ENCODE data around the gene ZNF670. TPM values are rescaled to one million over a fixed set of nuclear protein-coding genes. Genes with fewer than 3 reads are reported as not detected.
A peak's percentile ranks its signal among the peaks of the same experiment; 100 is the strongest.

ZNF670 gene
- total RNA-seq, 1 experiment from 2014 or later = 5.6 TPM

- no peak overlapping the region for H2AFZ ChIP-seq (ENCODE audit: low read length)
- CTCF ChIA-PET = no interaction called here
- no peaks in the 10 kb centered on the region for H3K79me2 ChIP-seq (ENCODE audit: low read length)
- DNase-seq (peak; percentile 45), ATAC-seq (peak; percentile 8)
- no peaks in the 10 kb centered on the region for H4K20me1 ChIP-seq (ENCODE audit: low read length)
- H3K4me1 ChIP-seq (ENCODE audit: insufficient read depth, low read length) = no peaks in the 10 kb centered on the region; the same call in 1 of the 2 replicates
- intact Hi-C loops (cut with micrococcal nuclease) = no loop called here
- no peaks in the 10 kb centered on the region for H3K27me3 ChIP-seq (ENCODE audit: low read length)
- POLR2A ChIA-PET (ENCODE audit: unreplicated experiment) = no interaction called here
- no TSS peak for BruUV-seq (replicated peaks)
- H3K36me3 ChIP-seq (ENCODE audit: low read depth, low read length) = no peaks in the 10 kb centered on the region
- no peak overlapping the region for H3K4me2 ChIP-seq (ENCODE audit: low read length)
- no peak overlapping the region for H3K27ac ChIP-seq (ENCODE audit: low read length)
- H3K9ac ChIP-seq (ENCODE audit: low read length) = no peak overlapping the region
- H3K9me3 ChIP-seq (ENCODE audit: low read length) = no peaks in the 10 kb centered on the region
- no peak for TF ChIP-seq EZH2phosphoT487 (IDR thresholded peaks at IDR 0.05; ENCODE audit: borderline replicate concordance, low read length)
- TF ChIP-seq EZH2 (IDR thresholded peaks at IDR 0.05; ENCODE audit: low read length, unreplicated experiment) = no peak
- TF ChIP-seq, protein P1, sequence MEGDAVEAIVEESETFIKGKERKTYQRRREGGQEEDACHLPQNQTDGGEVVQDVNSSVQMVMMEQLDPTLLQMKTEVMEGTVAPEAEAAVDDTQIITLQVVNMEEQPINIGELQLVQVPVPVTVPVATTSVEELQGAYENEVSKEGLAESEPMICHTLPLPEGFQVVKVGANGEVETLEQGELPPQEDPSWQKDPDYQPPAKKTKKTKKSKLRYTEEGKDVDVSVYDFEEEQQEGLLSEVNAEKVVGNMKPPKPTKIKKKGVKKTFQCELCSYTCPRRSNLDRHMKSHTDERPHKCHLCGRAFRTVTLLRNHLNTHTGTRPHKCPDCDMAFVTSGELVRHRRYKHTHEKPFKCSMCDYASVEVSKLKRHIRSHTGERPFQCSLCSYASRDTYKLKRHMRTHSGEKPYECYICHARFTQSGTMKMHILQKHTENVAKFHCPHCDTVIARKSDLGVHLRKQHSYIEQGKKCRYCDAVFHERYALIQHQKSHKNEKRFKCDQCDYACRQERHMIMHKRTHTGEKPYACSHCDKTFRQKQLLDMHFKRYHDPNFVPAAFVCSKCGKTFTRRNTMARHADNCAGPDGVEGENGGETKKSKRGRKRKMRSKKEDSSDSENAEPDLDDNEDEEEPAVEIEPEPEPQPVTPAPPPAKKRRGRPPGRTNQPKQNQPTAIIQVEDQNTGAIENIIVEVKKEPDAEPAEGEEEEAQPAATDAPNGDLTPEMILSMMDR (conservative IDR thresholded peaks at IDR 0.05; ENCODE audit: low read depth, low read length) = peak; percentile 40
- H3F3A ChIP-seq (ENCODE audit: low read length, unreplicated experiment) = no peaks in the 10 kb centered on the region
- H3K4me3 ChIP-seq (ENCODE audit: low read length) = no peak overlapping the region
- no peaks in the 10 kb centered on the region for H3K9me2 ChIP-seq (replicated peaks; ENCODE audit: low read length)
Observed at GRCh38 chr1:247118946-247119446, 40.4 kb upstream of the ZNF670 start.

DNA sequence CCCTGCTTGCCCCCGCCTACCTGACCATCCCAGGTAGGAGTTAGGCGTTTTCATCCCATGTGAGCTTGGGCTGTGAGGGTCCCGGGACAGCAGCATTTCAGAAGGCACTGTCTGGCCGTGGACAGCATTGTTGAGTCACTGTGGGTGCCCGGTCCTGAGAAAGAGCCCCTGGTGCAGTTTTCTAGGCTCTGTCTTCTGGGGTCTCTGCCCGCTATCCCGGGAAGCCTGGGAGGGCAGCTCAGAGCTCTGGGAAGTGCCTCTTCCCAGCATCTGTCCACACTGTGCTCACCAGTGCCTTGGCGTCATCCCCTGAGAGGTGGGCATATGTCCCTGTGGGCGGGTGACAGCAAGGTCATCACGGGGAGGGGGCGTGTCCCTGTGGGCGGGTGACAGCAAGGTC, 36.9 kb upstream of the ZNF670 start:
- Histone ChIP-seq H4K20me1 (ENCODE audit: low read length) (no peaks in the 10 kb centered on the region), H3K27ac (ENCODE audit: low read length) (no peak overlapping the region), H3K4me3 (ENCODE audit: low read length) (no peak overlapping the region), H3K9ac (ENCODE audit: low read length) (no peak overlapping the region), H2AFZ (ENCODE audit: low read length) (no peak overlapping the region), H3K27me3 (ENCODE audit: low read length) (no peaks in the 10 kb centered on the region), H3F3A (ENCODE audit: low read length, unreplicated experiment) (no peaks in the 10 kb centered on the region), H3K9me2 (replicated peaks; ENCODE audit: low read length) (no peaks in the 10 kb centered on the region), H3K79me2 (ENCODE audit: low read length) (no peaks in the 10 kb centered on the region), H3K4me1 (ENCODE audit: insufficient read depth, low read length) (peaks cover 17% of the 10 kb centered on the region), H3K9me3 (ENCODE audit: low read length) (no peaks in the 10 kb centered on the region), H3K4me2 (ENCODE audit: low read length) (no peak overlapping the region), H3K36me3 (ENCODE audit: low read depth, low read length) (no peaks in the 10 kb centered on the region)
- TF ChIP-seq EZH2 (IDR thresholded peaks at IDR 0.05; ENCODE audit: low read length, unreplicated experiment) (no peak), EZH2phosphoT487 (IDR thresholded peaks at IDR 0.05; ENCODE audit: borderline replicate concordance, low read length) (no peak)
- TF ChIP-seq, protein P1 (conservative IDR thresholded peaks at IDR 0.05; ENCODE audit: low read depth, low read length) = no peak
- no peak for ATAC-seq
- CTCF ChIA-PET = no interaction called here
- no TSS peak for BruUV-seq (replicated peaks)
- no peak for DNase-seq
- POLR2A ChIA-PET (ENCODE audit: unreplicated experiment) = no interaction called here
- intact Hi-C loops (cut with micrococcal nuclease) = no loop called here

DNA sequence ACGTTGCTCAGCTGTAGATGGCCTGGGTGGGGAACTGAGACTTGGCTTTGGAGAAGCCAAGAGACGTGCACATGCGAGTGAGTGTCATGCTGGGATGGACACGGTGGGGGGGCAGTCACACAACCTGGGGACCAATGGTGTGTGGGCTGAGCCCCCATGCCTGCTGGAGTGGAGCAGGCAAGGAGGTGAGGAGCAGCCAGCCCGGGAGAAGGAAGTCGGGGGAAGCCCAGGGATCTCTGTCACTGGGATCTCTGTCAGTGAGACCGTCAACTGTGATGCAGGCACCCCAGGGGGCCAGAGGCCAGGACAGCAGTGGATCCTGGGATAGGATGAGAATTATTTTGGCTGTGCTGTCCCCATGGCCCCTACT, 36.5 kb upstream of the ZNF670 start:
- no peaks in the 10 kb centered on the region for H3K9me2 ChIP-seq (replicated peaks; ENCODE audit: low read length)
- H3K79me2 ChIP-seq (ENCODE audit: low read length) = no peaks in the 10 kb centered on the region
- H3K9me3 ChIP-seq (ENCODE audit: low read length) = no peaks in the 10 kb centered on the region
- H3K4me1 ChIP-seq (ENCODE audit: insufficient read depth, low read length) = peaks cover 18% of the 10 kb centered on the region
- no peak overlapping the region for H3K4me3 ChIP-seq (ENCODE audit: low read length)
- H3K27me3 ChIP-seq (ENCODE audit: low read length) = no peaks in the 10 kb centered on the region
- no peak overlapping the region for H2AFZ ChIP-seq (ENCODE audit: low read length)
- H3F3A ChIP-seq (ENCODE audit: low read length, unreplicated experiment) = no peaks in the 10 kb centered on the region
- H4K20me1 ChIP-seq (ENCODE audit: low read length) = no peaks in the 10 kb centered on the region
- ATAC-seq = no peak
- no peak overlapping the region for H3K9ac ChIP-seq (ENCODE audit: low read length)
- intact Hi-C loops (cut with micrococcal nuclease) = no loop called here
- BruUV-seq (replicated peaks) = no TSS peak
- no peak for DNase-seq
- H3K4me2 ChIP-seq (ENCODE audit: low read length) = no peak overlapping the region
- ChIA-PET CTCF (no interaction called here), POLR2A (ENCODE audit: unreplicated experiment) (no interaction called here)
- H3K36me3 ChIP-seq (ENCODE audit: low read depth, low read length) = no peaks in the 10 kb centered on the region
- no peak overlapping the region for H3K27ac ChIP-seq (ENCODE audit: low read length)
- TF ChIP-seq, protein P1 (conservative IDR thresholded peaks at IDR 0.05; ENCODE audit: low read depth, low read length) = no peak
- TF ChIP-seq EZH2phosphoT487 (IDR thresholded peaks at IDR 0.05; ENCODE audit: borderline replicate concordance, low read length) (no peak), EZH2 (IDR thresholded peaks at IDR 0.05; ENCODE audit: low read length, unreplicated experiment) (no peak)

Measured in PC-3 (cell line).